HG02885 (cell line): ENCODE data around the gene ATP11C.
A peak's percentile ranks its signal among the peaks of the same experiment; 100 is the strongest.
"Not testable (repeated sequence)": the region's sequence is repeated elsewhere in the genome, so short reads cannot be mapped to it uniquely, and the experiment has no call there.

Source experiments
- ATAC-seq: cut with Tn5 transposase; IDR thresholded peaks from one replicate; pipeline ENCODE4 v1.9.1; 2021; ENCODE audit warnings: mild to moderate bottlenecking; ENCODE audit not compliant: unreplicated experiment, poor library complexity

Gene ATP11C

DNA sequence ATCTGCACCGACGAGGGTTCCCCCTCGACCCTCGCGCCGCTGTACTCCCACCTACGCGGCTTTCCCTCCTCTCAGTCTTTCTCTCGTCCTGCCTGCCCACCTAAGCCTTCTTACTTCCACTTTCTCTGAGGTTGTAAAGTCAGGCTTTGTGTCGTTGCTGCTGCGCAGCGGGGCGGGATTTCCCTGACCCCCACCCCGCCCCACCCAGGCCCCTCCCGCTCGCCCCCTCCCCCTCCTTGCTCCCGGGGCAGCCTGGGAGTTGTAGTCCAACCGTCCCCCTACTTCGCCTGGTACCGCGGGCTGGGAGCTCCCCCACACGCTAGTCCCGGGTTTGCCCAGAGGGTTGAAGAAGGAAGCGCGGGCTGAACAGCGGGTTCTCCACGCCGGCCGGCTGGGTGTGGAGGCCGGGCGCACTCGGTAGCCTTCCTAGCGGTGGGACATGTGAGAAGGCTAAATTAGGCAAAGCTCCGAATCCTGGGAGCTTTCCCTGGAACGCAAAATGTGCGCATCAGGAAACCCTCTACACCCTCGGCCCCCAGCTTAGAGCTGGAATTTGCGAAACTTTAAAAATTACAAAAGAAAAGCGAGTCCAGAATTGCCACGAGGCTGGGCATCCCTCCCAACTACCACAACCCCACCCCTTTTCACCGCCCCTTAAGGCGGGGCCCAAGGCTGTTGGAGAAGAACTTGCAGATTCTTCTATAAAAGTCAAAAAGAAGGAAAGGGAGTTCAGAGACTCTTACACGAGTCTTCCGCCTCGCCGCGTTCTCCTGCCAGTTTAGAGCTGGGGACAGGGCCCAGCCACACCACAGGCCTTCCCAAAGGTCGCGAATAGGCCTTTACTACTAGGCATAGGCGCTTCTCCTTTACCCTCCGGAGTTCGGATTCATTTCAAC is at the start of gene ATP11C:
TSS of gene ATP11C (minus strand) at position 153 of the 896 bp plus-strand sequence. CDS start 1,011 bp downstream, outside the sequence.
- ATAC-seq = peak; percentile 74

DNA sequence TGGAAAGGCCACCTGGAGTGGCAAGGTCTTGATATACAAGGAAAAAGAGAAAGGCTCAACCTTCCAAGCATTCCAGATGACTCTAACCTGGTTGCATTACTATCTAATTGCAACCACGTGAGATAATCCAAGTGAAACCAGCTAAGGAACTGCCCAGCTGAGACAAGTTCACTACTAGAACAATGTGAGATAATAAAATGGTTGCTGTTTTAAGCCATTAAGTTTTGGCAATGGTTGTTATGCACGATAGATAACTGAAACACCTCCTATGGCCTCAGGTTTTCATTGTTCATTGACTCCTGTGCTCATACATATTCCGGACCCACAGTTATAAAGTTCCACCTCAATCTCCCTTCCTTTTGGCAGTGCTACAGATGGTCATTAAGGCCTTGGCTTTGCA is 41.6 kb upstream of the ATP11C start:
- no peak for ATAC-seq

DNA sequence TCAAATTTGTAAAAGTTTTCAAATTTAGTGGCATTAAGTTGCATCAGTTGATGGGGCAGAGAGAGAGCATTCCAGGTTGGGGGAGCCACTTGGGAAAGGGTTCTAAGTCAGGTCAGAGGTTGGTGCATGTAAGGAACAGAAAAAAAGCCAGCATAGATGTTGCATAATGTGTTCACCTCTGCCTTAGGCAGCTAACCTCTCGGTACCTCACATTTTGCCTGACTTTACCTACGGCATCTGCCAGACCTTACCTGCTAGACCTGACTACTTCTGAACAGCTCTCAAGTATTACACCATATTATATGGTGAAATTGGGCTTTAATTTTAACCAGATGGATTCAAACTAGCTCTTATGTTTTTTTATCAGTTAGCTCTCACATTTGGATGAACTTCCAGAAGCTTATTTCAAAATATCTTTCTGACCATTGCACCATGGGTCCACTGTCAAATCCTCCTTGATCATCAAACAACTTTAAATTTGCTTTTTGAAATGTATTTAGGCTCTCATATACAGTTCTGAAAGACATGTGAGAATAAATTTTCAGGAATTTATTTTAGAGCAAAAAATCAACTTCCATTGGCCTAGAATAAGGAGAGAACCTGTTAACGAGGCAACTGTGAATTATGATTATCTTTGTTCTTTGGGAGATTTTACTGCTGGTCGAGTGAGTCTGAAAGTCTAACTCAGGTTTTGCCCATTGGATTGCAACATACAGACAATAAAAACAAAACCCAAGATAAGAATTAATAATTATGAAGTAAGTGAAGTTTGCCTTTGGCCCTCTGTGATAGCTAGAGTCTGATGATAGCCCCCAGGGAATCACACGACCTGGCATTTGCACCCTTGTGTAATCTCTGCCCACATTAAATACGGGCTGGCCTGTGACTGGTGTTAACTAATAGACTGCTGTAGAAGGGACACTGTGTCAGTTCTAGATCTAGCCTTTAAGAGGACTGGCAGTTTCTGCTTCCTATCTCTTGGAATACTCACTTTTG is 40.1 kb upstream of the ATP11C start:
- no peak for ATAC-seq

- no peak for ATAC-seq
Observed at GRCh38 chrX:139972113-139972512, 39.3 kb upstream of the ATP11C start.

GRCh38 chrX:139971394-139971749 is 38.5 kb upstream of the ATP11C start:
- ATAC-seq = no peak

DNA sequence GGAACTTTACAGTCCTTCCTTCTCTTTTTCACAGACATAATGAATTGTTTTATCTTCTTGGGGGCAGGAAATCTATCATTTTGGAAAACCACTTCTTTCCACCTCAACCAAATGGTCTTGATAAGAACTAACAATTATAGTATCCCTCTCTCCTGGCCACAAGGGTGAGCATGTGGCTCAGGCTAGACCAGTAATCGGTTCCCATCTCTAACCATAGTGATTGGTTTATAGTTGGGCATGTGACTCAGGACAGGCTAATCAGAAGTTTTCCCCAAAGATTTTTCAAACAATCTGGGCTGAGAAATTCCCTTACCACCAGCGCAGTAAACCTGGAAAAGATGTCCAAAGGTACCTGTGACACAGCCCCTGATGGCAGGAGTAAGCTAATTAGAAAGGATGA is 36.4 kb upstream of the ATP11C start:
- ATAC-seq = no peak

GRCh38 chrX:139967750-139968149 is 34.9 kb upstream of the ATP11C start:
- no peak for ATAC-seq

DNA sequence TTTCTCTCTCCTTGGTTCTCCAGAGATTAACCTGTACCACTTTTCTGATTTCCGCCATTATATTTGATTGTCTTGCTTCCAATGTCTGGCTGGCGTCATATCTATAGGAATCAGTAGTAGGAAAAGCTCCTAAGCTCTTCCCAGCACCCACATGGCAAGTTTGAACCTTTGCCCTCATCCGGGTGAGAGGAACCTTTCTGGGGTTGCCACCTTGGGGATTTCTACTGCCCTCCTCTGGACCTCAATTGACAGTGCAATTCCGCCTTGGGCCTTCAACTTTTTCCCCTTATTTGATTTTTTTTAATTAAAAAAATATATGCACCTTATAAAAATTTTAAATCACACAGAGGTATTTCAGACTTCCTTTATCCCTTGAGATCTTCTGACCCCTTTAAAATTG is 34.4 kb upstream of the ATP11C start:
- no peak for ATAC-seq

DNA sequence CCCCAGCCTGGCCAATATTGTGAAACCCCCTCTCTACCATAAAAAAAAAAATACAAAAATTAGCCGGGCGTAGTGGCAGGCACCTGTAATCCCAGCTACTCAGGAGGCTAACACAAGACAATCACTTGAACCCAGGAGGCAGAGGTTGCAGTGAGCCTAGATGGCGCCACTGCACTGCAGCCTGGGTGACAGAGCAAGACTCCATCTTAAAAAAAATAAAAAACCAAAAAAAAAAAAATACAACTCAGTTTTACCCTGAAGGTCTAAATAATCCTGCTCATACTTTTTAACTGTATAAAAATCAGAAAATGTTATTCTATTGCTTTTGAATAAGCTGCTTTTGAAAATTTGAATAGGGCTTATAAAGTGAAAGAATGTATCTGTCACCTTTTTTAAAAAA is 33.3 kb upstream of the ATP11C start:
- ATAC-seq = not testable (repeated sequence)

DNA sequence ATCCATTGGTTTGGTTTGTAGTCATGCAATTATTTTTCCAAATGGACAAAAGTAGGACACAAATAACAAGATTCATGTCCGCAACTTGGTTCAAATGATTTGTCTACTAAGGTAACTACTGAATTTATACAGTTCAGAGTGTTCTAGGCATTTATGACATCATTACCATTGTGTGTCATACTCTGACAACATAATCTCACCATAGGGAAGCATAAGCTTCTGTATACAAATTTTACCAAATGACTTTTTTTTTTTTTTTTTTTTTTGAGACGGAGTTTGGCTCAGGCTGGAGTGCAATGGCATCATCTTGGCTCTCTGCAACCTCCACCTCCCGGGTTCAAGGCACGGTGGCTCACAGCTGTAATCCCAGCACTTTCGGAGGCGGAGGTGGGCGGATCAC is 32.6 kb upstream of the ATP11C start, which contains the start of gene CXorf66:
TSS of gene CXorf66 (minus strand) at position 101 of the 400 bp plus-strand sequence. CDS start at position 76, 25 bp downstream.
- no peak for ATAC-seq

GRCh38 chrX:139961091-139961490 is 28.2 kb upstream of the ATP11C start:
- not testable (repeated sequence) for ATAC-seq

- no peak for ATAC-seq
Observed at GRCh38 chrX:139949703-139950102, 16.9 kb upstream of the ATP11C start.

- ATAC-seq = no peak
Observed at GRCh38 chrX:139945075-139945474, 12.2 kb upstream of the ATP11C start.

- ATAC-seq = no peak
Observed at GRCh38 chrX:139936259-139936658, 3.4 kb upstream of the ATP11C start.

DNA sequence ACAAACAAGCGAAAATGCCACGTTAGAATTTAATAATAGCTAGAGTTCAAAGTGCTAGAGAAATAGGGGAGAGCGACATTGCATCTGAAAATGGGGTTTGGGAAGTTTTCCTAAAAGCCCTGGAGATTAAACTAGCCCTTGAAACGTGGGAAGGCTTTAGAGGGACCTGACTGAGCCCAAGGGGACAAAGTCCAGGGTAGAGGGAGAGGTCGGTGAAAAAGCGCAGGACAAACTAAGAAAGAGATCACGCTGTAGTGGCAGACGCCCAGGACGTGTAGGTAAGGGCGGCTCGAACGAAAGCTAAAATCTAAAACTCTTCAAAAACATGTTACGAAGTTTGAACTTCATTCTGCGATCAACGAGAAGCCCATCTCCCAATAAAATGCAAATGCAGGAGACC is 1.1 kb upstream of the ATP11C start:
- ATAC-seq = no peak

- peak; percentile 38 for ATAC-seq
Observed at GRCh38 chrX:139932073-139932900, 566 bp downstream of the ATP11C start.

DNA sequence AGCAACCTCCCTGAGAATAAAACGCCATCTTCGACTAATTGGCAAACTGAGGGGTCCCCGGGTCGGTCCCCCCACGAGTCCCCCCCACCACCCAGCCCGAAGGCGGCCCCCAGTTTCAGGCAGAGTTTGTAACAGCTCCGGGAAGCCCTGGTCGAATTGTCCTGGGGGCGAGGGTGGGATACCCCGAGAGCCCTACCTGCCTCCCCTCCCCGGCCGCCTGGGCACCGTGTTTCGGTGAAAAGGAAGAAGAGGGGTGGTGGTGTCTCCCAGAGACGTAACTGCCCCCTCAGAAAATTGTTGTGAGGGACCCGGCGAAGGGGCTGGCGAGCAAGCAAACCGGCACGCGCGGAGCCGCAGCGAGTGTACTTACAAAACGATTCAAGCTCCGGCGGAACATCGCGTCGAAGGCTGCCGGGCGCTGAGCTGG is 1.2 kb downstream of the ATP11C start:
- no peak for ATAC-seq

- ATAC-seq = peak; percentile 14
Observed at GRCh38 chrX:139930916-139931645, 1.8 kb downstream of the ATP11C start.

- no peak for ATAC-seq
Observed at GRCh38 chrX:139930401-139930800, 2.5 kb downstream of the ATP11C start.
